Chondrocyte (in vitro differentiated cells): Measurements from ENCODE around the gene TBC1D23. TPM values are rescaled to one million over a fixed set of nuclear protein-coding genes. Genes with fewer than 3 reads are reported as not detected.

Source experiments
- DNase-seq: peaks from one replicate; pipeline ENCODE4 v3.0.0; 2021; ENCODE audit warnings: mixed read lengths, low spot score
- H3K27ac Mint-ChIP-seq: one replicate; pipeline ENCODE4 v1.8.0; 2021; ENCODE audit warnings: mild to moderate bottlenecking, moderate library complexity, mixed read lengths; ENCODE audit not compliant: unreplicated experiment
- H3K27me3 Mint-ChIP-seq: 2 replicates; pipeline ENCODE4 v1.8.0; 2021; ENCODE audit warnings: low read depth, mixed read lengths
- H3K36me3 Mint-ChIP-seq: 2 replicates; pipeline ENCODE4 v1.8.0; 2021; ENCODE audit warnings: low read depth, mixed read lengths
- H3K4me1 Mint-ChIP-seq: 2 replicates; pipeline ENCODE4 v1.8.0; 2021; ENCODE audit warnings: low read depth, mild to moderate bottlenecking, mixed read lengths
- H3K4me3 Mint-ChIP-seq: one replicate; pipeline ENCODE4 v1.8.0; 2021; ENCODE audit warnings: mild to moderate bottlenecking, moderate library complexity, mixed read lengths; ENCODE audit not compliant: unreplicated experiment
- H3K9me3 Mint-ChIP-seq: 2 replicates; pipeline ENCODE4 v1.8.0; 2021; ENCODE audit warnings: low read depth, mixed read lengths
- total RNA-seq: library from RNA; stranded (reverse); gene quantifications from 3 replicates; pipeline ENCODE4 v1.2.1, GENCODE V29; 2021
- TF ChIP-seq, protein P1 (sequence below): fragments of 200-600 bp; sonication (generic); IDR thresholded peaks from 2 replicates; pipeline ENCODE4 v1.5.0; 2021; ENCODE audit warnings: antibody characterized with exemption, mild to moderate bottlenecking, moderate library complexity

TBC1D23 gene
- total RNA-seq, 1 donor from 2014 or later = 43.5 TPM

DNA sequence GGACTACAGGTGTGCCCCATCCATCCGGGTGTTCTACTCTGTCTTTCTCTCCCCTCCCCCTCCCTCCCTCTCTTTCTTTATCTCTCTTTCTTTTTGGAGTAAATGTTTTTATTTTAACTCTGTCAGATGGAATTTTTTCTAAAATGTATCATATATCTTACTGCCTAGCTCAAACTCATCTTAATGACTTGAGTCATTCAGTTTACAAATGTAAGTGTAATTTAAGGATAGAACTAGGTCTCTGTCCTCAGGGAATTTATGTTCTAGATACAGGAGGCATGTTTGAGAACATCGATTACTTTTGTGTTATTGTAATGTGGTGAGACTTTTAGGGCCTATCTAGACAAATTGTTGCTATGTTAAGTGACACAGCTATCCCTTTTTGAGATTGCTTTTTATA is 3.5 kb downstream of the TBC1D23 start:
- DNase-seq = no peak
- Mint-ChIP-seq H3K36me3 (no peaks in the 10 kb centered on the region), H3K4me3 (no peak overlapping the region), H3K27me3 (no peaks in the 10 kb centered on the region), H3K27ac (peak overlapping the region; percentile 74), H3K9me3 (no peaks in the 10 kb centered on the region), H3K4me1 (peaks cover 70% of the 10 kb centered on the region)
- TF ChIP-seq, protein P1, sequence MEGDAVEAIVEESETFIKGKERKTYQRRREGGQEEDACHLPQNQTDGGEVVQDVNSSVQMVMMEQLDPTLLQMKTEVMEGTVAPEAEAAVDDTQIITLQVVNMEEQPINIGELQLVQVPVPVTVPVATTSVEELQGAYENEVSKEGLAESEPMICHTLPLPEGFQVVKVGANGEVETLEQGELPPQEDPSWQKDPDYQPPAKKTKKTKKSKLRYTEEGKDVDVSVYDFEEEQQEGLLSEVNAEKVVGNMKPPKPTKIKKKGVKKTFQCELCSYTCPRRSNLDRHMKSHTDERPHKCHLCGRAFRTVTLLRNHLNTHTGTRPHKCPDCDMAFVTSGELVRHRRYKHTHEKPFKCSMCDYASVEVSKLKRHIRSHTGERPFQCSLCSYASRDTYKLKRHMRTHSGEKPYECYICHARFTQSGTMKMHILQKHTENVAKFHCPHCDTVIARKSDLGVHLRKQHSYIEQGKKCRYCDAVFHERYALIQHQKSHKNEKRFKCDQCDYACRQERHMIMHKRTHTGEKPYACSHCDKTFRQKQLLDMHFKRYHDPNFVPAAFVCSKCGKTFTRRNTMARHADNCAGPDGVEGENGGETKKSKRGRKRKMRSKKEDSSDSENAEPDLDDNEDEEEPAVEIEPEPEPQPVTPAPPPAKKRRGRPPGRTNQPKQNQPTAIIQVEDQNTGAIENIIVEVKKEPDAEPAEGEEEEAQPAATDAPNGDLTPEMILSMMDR = no peak

DNA sequence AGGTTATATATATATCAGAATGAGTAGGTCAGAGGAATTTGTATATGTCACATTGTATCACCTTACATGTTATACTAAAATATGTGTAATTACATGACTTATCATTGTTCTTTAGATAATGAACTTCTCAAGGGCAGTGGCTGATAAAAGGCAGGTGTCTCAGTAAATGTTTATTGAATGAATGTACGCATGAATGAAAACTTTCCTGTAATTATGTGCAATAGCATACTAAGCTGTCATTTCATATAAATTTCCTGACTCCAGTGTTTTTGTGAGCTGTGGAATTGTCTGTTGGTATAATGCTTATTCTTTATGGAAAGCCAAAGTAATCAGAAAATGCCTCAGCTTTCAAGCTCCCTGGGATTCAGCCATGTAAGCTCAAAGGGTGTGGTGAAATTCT is 4.2 kb downstream of the TBC1D23 start:
- Mint-ChIP-seq H3K36me3 (no peaks in the 10 kb centered on the region), H3K4me1 (peaks cover 73% of the 10 kb centered on the region), H3K27ac (no peak overlapping the region), H3K9me3 (no peaks in the 10 kb centered on the region), H3K4me3 (no peak overlapping the region), H3K27me3 (no peaks in the 10 kb centered on the region)
- TF ChIP-seq, protein P1 = no peak
- no peak for DNase-seq

GRCh38 chr3:100266531-100266930 is 5.7 kb downstream of the TBC1D23 start:
- Mint-ChIP-seq H3K27ac (no peak overlapping the region), H3K4me3 (no peak overlapping the region), H3K4me1 (peaks cover 72% of the 10 kb centered on the region), H3K36me3 (no peaks in the 10 kb centered on the region), H3K27me3 (no peaks in the 10 kb centered on the region), H3K9me3 (no peaks in the 10 kb centered on the region)
- no peak for DNase-seq
- TF ChIP-seq, protein P1 = no peak

DNA sequence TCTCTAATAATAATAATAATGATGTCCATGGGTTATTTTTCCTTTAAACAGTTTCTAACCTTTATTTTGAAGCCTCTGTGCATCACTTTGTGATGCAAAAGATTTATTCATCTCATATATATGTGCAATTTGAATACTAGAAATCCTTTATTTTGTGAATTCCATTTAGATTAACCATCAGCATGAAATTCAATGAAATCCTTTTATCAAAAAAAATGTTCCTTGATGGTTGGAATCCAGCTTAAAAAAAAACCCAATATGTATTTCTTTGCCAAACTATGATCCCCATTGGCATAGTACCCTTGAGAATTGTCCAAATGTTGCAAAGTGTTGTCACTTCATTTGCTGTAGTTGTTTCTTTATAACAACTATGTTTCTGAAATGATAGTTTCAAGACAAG is 7.4 kb downstream of the TBC1D23 start:
- no peak overlapping the region for H3K27ac Mint-ChIP-seq
- TF ChIP-seq, protein P1 = no peak
- no peaks in the 10 kb centered on the region for H3K27me3 Mint-ChIP-seq
- H3K4me3 Mint-ChIP-seq = no peak overlapping the region
- H3K4me1 Mint-ChIP-seq = peaks cover 58% of the 10 kb centered on the region
- H3K36me3 Mint-ChIP-seq = no peaks in the 10 kb centered on the region
- no peaks in the 10 kb centered on the region for H3K9me3 Mint-ChIP-seq
- DNase-seq = no peak

DNA sequence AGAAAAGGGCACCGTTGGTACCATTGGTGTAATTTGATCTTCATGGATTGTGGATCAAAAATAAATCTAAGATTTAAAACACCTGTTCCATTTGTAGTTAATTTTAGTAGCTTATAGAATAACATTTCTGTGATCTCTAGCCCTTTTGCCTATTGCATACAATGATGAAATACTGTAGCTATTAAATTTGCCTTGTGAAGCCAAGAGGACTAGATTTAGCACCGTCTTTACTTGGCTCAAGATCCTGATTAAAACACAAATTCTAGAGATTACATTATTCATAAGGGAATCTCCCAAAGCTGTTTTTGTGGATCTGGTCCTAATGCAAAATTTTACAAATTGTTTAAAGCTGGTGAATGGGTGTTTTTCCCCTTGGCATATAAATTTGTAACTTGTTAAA is 8.2 kb downstream of the TBC1D23 start:
- H3K27ac Mint-ChIP-seq = no peak overlapping the region
- no peak overlapping the region for H3K4me3 Mint-ChIP-seq
- TF ChIP-seq, protein P1 = no peak
- DNase-seq = no peak
- H3K9me3 Mint-ChIP-seq = no peaks in the 10 kb centered on the region
- H3K27me3 Mint-ChIP-seq = no peaks in the 10 kb centered on the region
- H3K36me3 Mint-ChIP-seq = no peaks in the 10 kb centered on the region
- peaks cover 55% of the 10 kb centered on the region for H3K4me1 Mint-ChIP-seq
